Coronary artery (tissue), 2 donors: Measurements from ENCODE around the gene KLHL24.

ENCODE experiments used
- DNase-seq: peaks from one replicate; pipeline ENCODE4 v3.0.0-alpha.2; 2017; ENCODE audit warnings: low spot score
- H3K27ac ChIP-seq, 2 donors: fragments of 200-600 bp; sonication (generic); one replicate each; pipeline ENCODE4 v1.5.1; 2016 to 2019
- H3K4me3 ChIP-seq: fragments of 200-600 bp; sonication (generic); 2 replicates; pipeline ENCODE4 v1.5.1; 2016; ENCODE audit warnings: mild to moderate bottlenecking, moderate library complexity
- CTCF ChIP-seq: fragments of 200-600 bp; sonication (generic); IDR thresholded peaks from one replicate; pipeline ENCODE4 v1.5.1; 2019; ENCODE audit warnings: antibody characterized with exemption

The KLHL24 gene

GRCh38 chr3:183718012-183718411, 82.6 kb downstream of the KLHL24 start:
- TF ChIP-seq CTCF = no peak
- no peak for DNase-seq

GRCh38 chr3:183725387-183725786, 90.0 kb downstream of the KLHL24 start:
- no peak overlapping the region for H3K27ac ChIP-seq
- DNase-seq = no peak

More at GRCh38 chr3:183718012-183718411, 82.6 kb downstream of the KLHL24 start:
- Histone ChIP-seq H3K27ac (no peak overlapping the region), H3K4me3 (no peak overlapping the region)

GRCh38 chr3:183728204-183728603, 92.8 kb downstream of the KLHL24 start:
- no peak for DNase-seq
- TF ChIP-seq CTCF = no peak
- no peak overlapping the region for H3K4me3 ChIP-seq
- no peak overlapping the region for H3K27ac ChIP-seq

More at GRCh38 chr3:183725387-183725786, 90.0 kb downstream of the KLHL24 start:
- H3K4me3 ChIP-seq = no peak overlapping the region
- no peak for TF ChIP-seq CTCF

- no peak for DNase-seq
- no peak overlapping the region for H3K4me3 ChIP-seq
- no peak overlapping the region for H3K27ac ChIP-seq
- TF ChIP-seq CTCF = no peak
These were observed 94.9 kb downstream of the KLHL24 start for GRCh38 chr3:183730361-183730760.

GRCh38 chr3:183731611-183732010, 96.2 kb downstream of the KLHL24 start:
- H3K27ac ChIP-seq = no peak overlapping the region
- no peak for DNase-seq
- H3K4me3 ChIP-seq = no peak overlapping the region
- TF ChIP-seq CTCF = no peak

- H3K27ac ChIP-seq = no peak overlapping the region
- DNase-seq = no peak
- TF ChIP-seq CTCF = no peak
- H3K4me3 ChIP-seq = no peak overlapping the region
These were observed 98.1 kb downstream of the KLHL24 start for GRCh38 chr3:183733553-183733952.
